Measurements from ENCODE around the gene HBA1.
"Not testable (repeated sequence)": the region's sequence is repeated elsewhere in the genome, so short reads cannot be mapped to it uniquely, and the experiment has no call there.

Gene HBA1

GRCh38 chr16:160242-160641, 16.2 kb upstream of the HBA1 start:
- not testable (repeated sequence) for DNase-seq

- no peak for DNase-seq
Observed at GRCh38 chr16:160691-161190, 15.7 kb upstream of the HBA1 start.

GRCh38 chr16:162271-162991, 14.0 kb upstream of the HBA1 start:
- DNase-seq: no peak

- not testable (repeated sequence) for DNase-seq
Observed at GRCh38 chr16:163139-163538, 13.3 kb upstream of the HBA1 start.

GRCh38 chr16:163696-164095, 12.8 kb upstream of the HBA1 start:
- not testable (repeated sequence) for DNase-seq

- not testable (repeated sequence) for DNase-seq
Observed at GRCh38 chr16:164134-164823, 12.2 kb upstream of the HBA1 start.

- no peak for DNase-seq
Observed at GRCh38 chr16:164827-165538, 11.5 kb upstream of the HBA1 start.

GRCh38 chr16:165539-166374, 10.7 kb upstream of the HBA1 start, which contains the start of gene HBM:
HBM (plus strand) TSS chr16:165978; CDS start chr16:165998, 20 bp downstream.
- DNase-seq: peak; percentile 69

- DNase-seq: no peak
Observed at GRCh38 chr16:166375-167121, 9.9 kb upstream of the HBA1 start.

GRCh38 chr16:167122-167690, 9.3 kb upstream of the HBA1 start:
- DNase-seq: no peak

- peak; percentile 58 for DNase-seq
Observed at GRCh38 chr16:168424-168823, 8.1 kb upstream of the HBA1 start.

GRCh38 chr16:169014-169413, 7.5 kb upstream of the HBA1 start:
- DNase-seq: no peak

GRCh38 chr16:170088-170507, 6.4 kb upstream of the HBA1 start:
- peak; percentile 59 for DNase-seq

GRCh38 chr16:170788-171187, 5.7 kb upstream of the HBA1 start:
- DNase-seq: no peak

- DNase-seq: not testable (repeated sequence)
Observed at GRCh38 chr16:172374-172941, 4.0 kb upstream of the HBA1 start, which contains the start of gene HBA2. HBA2 (plus strand) TSS chr16:172876; CDS start chr16:172913, 37 bp downstream.

- DNase-seq: not testable (repeated sequence)
Observed at GRCh38 chr16:173211-173854, 3.1 kb upstream of the HBA1 start.

- DNase-seq: peak; percentile 87
Observed at GRCh38 chr16:173928-174769, 2.3 kb upstream of the HBA1 start.

- DNase-seq: peak; percentile 92
Observed at GRCh38 chr16:175011-175949, 1.2 kb upstream of the HBA1 start.

Measured in hematopoietic multipotent progenitor cell treated with erythropoietin and hydrocortisone succinate and interleukin-3 and kit ligand, for 8 days (in vitro differentiated cells).